ENCODE results near the gene FAM131C.

DNA sequence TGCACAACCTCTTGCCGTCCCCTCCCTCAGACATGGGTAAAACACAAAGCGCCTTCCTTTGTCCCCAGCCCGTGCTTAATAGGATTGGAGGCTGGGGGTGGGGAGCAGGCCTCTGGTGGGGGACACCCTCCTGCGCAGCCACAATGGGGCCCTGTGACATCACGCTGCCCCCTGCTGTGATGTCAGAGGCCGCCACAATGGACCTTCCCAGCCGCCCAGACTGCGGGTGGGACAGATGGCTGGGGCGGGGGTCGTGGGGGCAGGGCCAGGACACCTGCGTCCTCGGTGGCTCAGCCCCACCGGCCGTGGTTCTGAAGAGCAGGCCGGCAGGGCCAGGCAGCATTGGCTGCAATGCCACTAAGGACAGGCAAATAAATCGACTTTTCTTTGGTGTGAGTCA is 42.6 kb upstream of the FAM131C start:
- TF ChIP-seq, protein P1, sequence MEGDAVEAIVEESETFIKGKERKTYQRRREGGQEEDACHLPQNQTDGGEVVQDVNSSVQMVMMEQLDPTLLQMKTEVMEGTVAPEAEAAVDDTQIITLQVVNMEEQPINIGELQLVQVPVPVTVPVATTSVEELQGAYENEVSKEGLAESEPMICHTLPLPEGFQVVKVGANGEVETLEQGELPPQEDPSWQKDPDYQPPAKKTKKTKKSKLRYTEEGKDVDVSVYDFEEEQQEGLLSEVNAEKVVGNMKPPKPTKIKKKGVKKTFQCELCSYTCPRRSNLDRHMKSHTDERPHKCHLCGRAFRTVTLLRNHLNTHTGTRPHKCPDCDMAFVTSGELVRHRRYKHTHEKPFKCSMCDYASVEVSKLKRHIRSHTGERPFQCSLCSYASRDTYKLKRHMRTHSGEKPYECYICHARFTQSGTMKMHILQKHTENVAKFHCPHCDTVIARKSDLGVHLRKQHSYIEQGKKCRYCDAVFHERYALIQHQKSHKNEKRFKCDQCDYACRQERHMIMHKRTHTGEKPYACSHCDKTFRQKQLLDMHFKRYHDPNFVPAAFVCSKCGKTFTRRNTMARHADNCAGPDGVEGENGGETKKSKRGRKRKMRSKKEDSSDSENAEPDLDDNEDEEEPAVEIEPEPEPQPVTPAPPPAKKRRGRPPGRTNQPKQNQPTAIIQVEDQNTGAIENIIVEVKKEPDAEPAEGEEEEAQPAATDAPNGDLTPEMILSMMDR (IDR thresholded peaks at IDR 0.05; ENCODE audit: poor library complexity, severe bottlenecking): no peak
- no peak for TF ChIP-seq EZH2 (IDR thresholded peaks at IDR 0.05; ENCODE audit: borderline replicate concordance, insufficient read depth, low read length, poor library complexity, severe bottlenecking)
- TF ChIP-seq POLR2AphosphoS5 (IDR thresholded peaks at IDR 0.05): no peak
- TF ChIP-seq REST (IDR thresholded peaks at IDR 0.05; ENCODE audit: borderline replicate concordance): no peak
- no peak for TF ChIP-seq TAF1 (IDR thresholded peaks at IDR 0.05; ENCODE audit: low read depth)
- TF ChIP-seq RAD21 (conservative IDR thresholded peaks at IDR 0.05): no peak
- TF ChIP-seq EP300 (conservative IDR thresholded peaks at IDR 0.05; ENCODE audit: poor library complexity, severe bottlenecking): no peak

Data from neural cell (in vitro differentiated cells).